Amniotic stem cell (primary cell): ENCODE measurements around the gene NTMT1.
"Not testable (repeated sequence)": the region's sequence is repeated elsewhere in the genome, so short reads cannot be mapped to it uniquely, and the experiment has no call there.

ENCODE experiments used
- DNase-seq: peaks from one replicate; lab custom pipeline; 2025; lab: John Stamatoyannopoulos, UW

Gene NTMT1

GRCh38 chr9:129654554-129655040 is 28.6 kb downstream of the NTMT1 start:
- no peak for DNase-seq

GRCh38 chr9:129655154-129655553 is 29.2 kb downstream of the NTMT1 start:
- DNase-seq, result no peak

- no peak for DNase-seq
Observed at GRCh38 chr9:129655696-129656095, 29.7 kb downstream of the NTMT1 start.

GRCh38 chr9:129656795-129657390 is 30.9 kb downstream of the NTMT1 start:
- peak; percentile 28 for DNase-seq

GRCh38 chr9:129661029-129661428 is 35.1 kb downstream of the NTMT1 start:
- no peak for DNase-seq

GRCh38 chr9:129662239-129662638 is 36.3 kb downstream of the NTMT1 start:
- not testable (repeated sequence) for DNase-seq

GRCh38 chr9:129664746-129665388 is 38.9 kb downstream of the NTMT1 start:
- DNase-seq, result no peak

- DNase-seq, result no peak
Observed at GRCh38 chr9:129665389-129665775, 39.4 kb downstream of the NTMT1 start, which contains the start of gene PRRX2. Gene PRRX2, plus strand, starts transcription at chr9:129665647. Its CDS starts 221 bp downstream, at chr9:129665868.

GRCh38 chr9:129665814-129666520 is 40.0 kb downstream of the NTMT1 start:
- DNase-seq, result no peak

GRCh38 chr9:129666575-129666974 is 40.6 kb downstream of the NTMT1 start:
- no peak for DNase-seq

GRCh38 chr9:129667378-129667777 is 41.4 kb downstream of the NTMT1 start:
- no peak for DNase-seq

GRCh38 chr9:129667850-129668249 is 41.9 kb downstream of the NTMT1 start:
- no peak for DNase-seq

GRCh38 chr9:129669141-129669718 is 43.3 kb downstream of the NTMT1 start:
- DNase-seq, result peak; percentile 83

GRCh38 chr9:129669946-129670345 is 44.0 kb downstream of the NTMT1 start:
- DNase-seq, result peak; percentile 53

GRCh38 chr9:129671065-129671464 is 45.1 kb downstream of the NTMT1 start:
- no peak for DNase-seq

GRCh38 chr9:129671519-129671918 is 45.6 kb downstream of the NTMT1 start:
- no peak for DNase-seq

- DNase-seq, result no peak
Observed at GRCh38 chr9:129672702-129673101, 46.7 kb downstream of the NTMT1 start.

- DNase-seq, result no peak
Observed at GRCh38 chr9:129673602-129674001, 47.6 kb downstream of the NTMT1 start.

GRCh38 chr9:129674229-129674628 is 48.3 kb downstream of the NTMT1 start:
- DNase-seq, result no peak

- DNase-seq, result no peak
Observed at GRCh38 chr9:129675620-129676019, 49.7 kb downstream of the NTMT1 start.

GRCh38 chr9:129676287-129676686 is 50.3 kb downstream of the NTMT1 start:
- no peak for DNase-seq

- DNase-seq, result peak; percentile 83
Observed at GRCh38 chr9:129676975-129677374, 51.0 kb downstream of the NTMT1 start.

GRCh38 chr9:129677456-129677855 is 51.5 kb downstream of the NTMT1 start:
- DNase-seq, result no peak
